Fibroblast of peridontal ligament (primary cell): ENCODE data around the gene KLK13.

ENCODE experiments used
- DNase-seq: peaks from one replicate; pipeline ENCODE4 v3.0.0-alpha.2; 2010; ENCODE audit errors: extremely low read depth

KLK13 gene

DNA sequence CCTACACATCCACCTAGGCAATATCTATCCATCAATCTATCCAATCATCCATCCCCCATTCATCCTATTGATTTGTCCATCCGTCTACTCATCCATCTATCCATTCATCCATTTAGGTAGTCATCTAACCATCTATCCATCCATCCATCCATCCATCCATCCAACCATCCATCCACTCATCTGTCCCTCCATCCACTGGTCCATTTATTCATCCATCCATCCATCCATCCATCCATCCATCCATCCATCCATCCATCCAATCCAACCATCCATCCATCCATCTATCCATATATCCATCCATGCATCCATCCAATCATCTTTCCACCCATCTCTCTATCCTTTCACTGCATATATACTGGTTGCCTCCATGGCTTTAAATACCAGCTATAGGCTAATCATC, 3.9 kb downstream of the KLK13 start:
- DNase-seq = no peak

DNA sequence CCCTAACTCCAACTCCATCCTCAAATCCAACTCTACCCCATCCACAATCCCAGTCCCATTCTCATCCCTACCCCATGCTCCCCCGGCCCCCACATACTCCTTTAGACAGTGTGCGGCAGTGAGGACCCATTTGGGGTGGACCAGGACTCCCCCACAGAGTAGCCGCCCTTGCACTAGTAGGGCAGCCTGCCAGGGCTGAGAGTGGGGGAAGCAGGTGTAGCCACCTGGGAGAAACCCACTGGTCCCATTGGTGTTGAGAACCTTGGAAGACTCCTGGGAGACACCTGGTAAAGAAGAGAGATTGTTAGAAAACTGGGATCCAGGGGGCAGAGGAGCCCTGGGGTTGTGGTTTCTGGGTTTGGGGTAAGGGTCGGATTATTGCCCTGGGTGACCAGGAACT, 4.6 kb downstream of the KLK13 start:
- DNase-seq = no peak

DNA sequence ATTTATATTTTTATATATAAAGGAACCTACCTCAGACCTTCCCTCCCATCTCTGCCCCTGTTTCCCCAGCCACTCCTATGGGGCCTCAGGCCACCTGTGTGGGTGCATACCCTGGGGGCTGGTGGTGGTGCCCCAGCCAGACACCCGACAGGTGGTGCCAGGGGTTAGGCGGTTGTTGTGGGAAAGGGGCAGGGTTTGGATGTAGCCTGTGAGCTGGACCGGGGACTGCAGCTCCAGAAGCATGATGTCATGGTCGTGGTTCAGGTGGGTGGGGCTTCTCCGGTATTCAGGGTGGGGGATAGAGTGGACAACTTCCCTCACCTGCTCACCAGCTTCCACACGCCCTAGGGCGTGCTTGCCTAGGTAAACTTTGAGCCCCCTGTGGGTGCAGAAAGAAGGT, 5.2 kb downstream of the KLK13 start:
- no peak for DNase-seq

DNA sequence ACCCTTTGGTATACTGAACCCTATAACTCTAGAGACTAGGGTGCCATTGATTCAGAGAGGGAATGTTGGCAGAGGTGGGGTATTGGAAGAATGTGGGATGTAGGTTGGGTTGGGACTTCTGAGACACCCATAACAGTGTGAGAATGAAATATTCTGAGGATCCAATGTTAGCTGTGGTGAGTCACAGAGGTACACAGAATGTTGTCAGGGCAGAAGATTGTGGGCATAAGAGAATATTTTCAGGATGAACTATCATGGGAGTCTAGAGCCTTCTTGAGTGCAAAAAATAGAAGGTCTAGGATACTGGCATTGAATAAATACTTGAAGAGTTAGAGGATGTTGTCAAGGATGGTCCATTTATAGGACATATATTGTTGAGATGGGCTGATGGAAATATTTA, 9.0 kb downstream of the KLK13 start:
- no peak for DNase-seq

DNA sequence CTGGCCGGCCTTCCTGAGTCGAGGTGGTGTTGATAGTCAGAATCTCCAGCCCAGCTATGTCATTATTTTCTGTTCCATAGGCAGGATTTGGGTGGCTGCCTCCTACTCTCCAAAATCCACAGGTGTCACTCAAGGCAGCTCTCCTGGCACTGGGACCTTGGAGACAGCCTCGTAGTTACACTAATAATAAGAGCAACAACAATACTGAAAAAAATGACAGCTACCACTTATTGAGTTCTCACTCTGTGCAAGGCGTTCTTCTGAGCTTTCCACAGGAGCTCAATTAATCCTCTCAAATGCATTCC, 17.9 kb downstream of the KLK13 start:
- no peak for DNase-seq

- no peak for DNase-seq
These were observed 20.6 kb downstream of the KLK13 start for GRCh38 chr19:51044327-51044726.

GRCh38 chr19:51043497-51043896, 21.4 kb downstream of the KLK13 start:
- no peak for DNase-seq

- no peak for DNase-seq
These were observed 24.7 kb downstream of the KLK13 start for GRCh38 chr19:51040151-51040550.

GRCh38 chr19:51036519-51036918, 28.4 kb downstream of the KLK13 start:
- DNase-seq = no peak

DNA sequence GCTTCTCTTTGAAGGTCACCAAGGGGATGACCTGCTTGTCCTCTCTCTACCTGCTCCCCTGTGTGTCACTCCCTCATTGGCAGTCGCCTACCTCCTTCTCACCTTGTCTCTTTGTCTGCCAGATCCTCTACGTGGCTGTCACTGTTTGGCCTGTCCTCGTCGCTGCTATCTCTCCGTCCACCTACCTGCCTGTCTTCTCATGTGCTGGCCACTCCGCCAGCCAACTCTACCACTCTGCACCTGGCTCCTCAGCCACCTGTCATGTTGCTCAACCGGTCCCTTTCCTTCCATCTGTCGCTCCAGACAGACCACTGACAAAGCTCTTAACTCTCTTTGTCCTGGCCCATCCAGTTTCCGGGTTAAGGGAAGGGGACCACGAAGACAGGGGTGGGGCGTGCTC, 30.2 kb downstream of the KLK13 start, which contains the start of gene KLK12:
Gene KLK12 (minus strand): TSS at position 299 of the 400 bp plus-strand sequence. CDS start 381 bp downstream, outside the sequence.
- no peak for DNase-seq

DNA sequence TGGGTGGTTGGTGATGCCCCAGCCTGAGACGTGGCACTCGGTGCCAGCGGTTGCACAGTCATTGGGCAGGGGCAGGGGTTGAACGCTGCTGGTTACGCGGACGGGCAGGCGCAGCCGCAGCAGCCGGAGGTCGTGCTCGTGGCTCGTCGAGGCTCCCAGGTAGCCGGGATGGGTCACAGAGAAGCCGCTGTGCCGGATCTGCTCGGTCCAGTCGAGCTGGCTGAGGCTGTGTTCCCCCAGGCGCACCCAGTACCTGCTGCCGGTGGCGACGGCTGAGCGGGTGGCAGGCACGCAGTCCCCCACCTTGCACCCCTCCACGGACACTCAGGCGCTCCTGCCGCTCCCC, 33.0 kb downstream of the KLK13 start:
- DNase-seq = no peak

DNA sequence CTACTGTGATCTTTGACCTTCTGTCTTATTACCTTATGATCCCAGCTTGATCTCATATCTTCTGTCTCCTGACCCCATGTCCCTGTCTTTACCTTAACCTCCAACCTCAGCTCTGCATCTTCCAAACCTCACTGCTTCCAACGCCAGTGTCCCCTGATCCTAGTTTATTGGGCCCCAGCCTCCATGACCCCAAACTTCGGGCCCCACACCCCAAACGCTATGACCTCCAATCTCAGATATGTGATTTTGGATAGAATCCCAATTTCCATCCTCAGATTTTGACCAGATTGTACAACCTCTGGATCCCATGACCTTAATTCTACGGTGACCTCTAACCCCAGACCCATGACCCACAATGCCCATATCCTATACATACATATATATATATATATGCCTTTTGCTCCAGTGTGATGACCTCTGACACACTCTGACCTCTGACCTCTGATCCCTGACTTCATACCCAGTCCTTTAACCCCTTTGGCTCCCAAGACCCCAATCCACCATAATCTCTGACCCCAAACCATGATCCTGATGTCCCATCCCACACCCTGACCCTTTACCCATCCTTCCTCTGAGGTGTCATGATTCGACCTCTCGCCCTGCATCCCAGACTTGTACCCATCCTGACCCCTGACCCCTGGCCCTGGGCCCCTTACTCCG, 33.5 kb downstream of the KLK13 start:
- DNase-seq = no peak

- DNase-seq = no peak
These were observed 34.3 kb downstream of the KLK13 start for GRCh38 chr19:51030631-51031030.

- DNase-seq = no peak
These were observed 35.2 kb downstream of the KLK13 start for GRCh38 chr19:51029718-51030117.

GRCh38 chr19:51027873-51028272, 37.0 kb downstream of the KLK13 start:
- no peak for DNase-seq

GRCh38 chr19:51027126-51027806, 37.6 kb downstream of the KLK13 start:
- DNase-seq = no peak

GRCh38 chr19:51026554-51026831, 38.4 kb downstream of the KLK13 start, which contains the start of gene KLK11:
Gene KLK11 (minus strand): TSS chr19:51026616. CDS start chr19:51025631, 985 bp downstream.
- DNase-seq = no peak

DNA sequence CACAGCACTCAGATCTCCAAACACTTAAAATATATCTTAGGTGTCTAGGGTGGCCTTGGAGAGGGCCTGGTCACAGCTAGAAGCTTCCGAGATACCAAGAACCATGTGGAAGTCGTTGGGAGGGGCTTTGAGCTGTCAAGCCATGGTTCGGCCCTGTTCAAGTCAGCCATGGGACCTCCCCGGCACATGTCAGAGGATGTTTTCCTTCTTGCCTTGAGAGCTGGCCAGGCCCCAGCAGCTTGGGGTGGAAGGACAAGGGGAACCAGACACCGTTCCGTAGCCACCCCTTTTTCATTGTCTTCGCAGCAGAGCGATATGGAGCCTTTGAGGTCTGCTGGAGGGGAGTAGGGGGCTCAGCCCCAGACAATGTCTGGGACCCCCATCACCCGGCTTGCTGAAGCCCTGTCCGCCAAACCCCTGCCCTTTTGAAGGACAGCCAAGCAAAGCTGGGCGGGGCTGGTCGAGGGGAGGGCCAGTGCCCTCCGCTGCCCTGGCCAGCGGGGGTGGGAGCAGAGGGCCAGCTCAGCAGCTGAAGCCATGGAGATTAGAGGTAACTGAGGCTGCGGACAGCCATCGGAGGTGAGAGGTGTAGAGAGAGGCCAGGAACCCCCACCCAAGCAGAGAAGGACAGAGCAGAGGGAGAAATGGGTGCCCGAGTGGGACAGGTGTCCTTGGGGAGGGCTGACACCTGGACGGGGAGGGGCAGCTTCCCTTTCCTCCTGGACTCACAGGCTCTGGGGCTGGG, 38.9 kb downstream of the KLK13 start:
- DNase-seq = no peak

- DNase-seq = no peak
These were observed 39.5 kb downstream of the KLK13 start for GRCh38 chr19:51025401-51025800.

DNA sequence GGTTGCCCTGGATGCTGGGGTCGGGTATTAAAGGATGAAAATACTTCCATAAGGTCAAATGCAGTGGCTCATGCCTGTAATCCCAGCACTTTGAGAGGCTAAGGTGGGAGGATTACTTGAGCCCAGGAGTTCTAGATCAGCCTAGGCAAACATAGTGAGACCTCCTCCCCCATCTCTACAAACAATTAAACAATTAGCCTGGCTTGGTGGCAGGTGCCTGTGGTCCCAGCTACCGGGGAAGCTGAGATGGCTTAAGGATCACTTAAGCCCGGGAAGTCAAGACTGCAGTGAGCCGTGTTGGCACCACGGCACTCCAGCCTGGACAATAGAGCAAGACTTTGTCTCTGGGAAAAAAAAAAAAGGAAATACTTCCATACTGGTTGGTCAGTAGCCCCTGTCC, 40.0 kb downstream of the KLK13 start:
- no peak for DNase-seq

DNA sequence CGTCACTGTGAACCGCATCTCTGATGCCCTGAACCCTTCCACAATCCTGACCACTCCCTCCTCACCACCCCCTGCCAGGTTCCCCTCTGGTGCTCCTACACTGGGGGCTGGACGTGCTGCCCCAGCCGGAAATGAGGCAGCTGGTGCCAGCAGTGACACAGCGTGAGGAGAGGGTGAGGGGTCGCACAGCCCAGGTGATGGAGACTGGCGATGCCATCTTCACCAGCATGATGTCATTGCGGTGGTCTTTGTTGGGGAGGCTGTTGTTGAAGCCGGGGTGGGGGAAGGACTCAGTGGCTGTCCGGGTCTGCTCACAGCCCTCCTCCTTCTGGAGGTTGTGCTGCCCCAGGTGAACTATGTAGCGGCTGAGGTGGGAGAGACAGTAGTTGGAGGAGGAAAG, 40.9 kb downstream of the KLK13 start:
- DNase-seq = no peak

DNA sequence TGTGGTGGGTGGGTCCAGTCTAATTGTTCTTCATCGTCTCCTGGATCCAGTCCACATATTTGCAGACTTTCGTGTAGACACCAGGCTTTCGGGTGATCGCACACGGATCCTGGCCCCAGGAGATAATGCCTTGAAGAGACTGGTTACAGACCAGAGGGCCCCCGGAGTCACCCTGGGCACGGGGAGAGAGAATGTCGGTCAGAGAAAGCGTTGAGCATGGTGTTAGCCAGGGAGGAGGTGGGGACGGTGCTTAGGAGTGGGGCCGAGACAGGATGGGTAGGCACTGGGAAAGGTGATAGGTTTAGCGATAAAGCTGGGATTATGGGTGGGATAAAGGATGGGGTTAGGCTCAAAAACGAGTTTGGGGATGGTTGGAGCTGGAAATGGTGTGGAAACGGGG, 42.4 kb downstream of the KLK13 start:
- DNase-seq = no peak

GRCh38 chr19:51020988-51021651, 43.8 kb downstream of the KLK13 start:
- DNase-seq = peak; percentile 47
